RWPE2 (cell line): ENCODE measurements around the gene NKD2.

Experiments used
- ATAC-seq: fragments of 200-7000 bp; cut with Tn5 transposase; 3 replicates; pipeline ENCODE4 v1.9.1; 2021; ENCODE audit warnings: low read depth
- DNase-seq: peaks from one replicate; pipeline ENCODE4 v3.0.0-alpha.2; 2020; ENCODE audit warnings: low spot score
- H3K27ac ChIP-seq: fragments of 450-650 bp; 2 replicates; pipeline ENCODE4 v1.5.1; 2017; ENCODE audit warnings: mild to moderate bottlenecking; ENCODE audit not compliant: poor library complexity, severe bottlenecking
- H3K27me3 ChIP-seq: fragments of 250-450 bp; sonication (Bioruptor Pico); 2 replicates; pipeline ENCODE4 v1.5.1; 2021; ENCODE audit warnings: mild to moderate bottlenecking, moderate library complexity; ENCODE audit not compliant: insufficient read depth, poor library complexity, severe bottlenecking
- H3K36me3 ChIP-seq: fragments of 250-450 bp; sonication (Bioruptor Pico); 2 replicates; pipeline ENCODE4 v1.5.1; 2020; ENCODE audit warnings: low read depth, mild to moderate bottlenecking, moderate library complexity
- H3K4me1 ChIP-seq: fragments of 250-450 bp; sonication (Bioruptor Pico); 2 replicates; pipeline ENCODE4 v1.5.1; 2021; ENCODE audit warnings: mild to moderate bottlenecking, moderate library complexity; ENCODE audit not compliant: insufficient read depth, poor library complexity, severe bottlenecking
- H3K4me3 ChIP-seq: fragments of 250-450 bp; sonication (Bioruptor Pico); 2 replicates; pipeline ENCODE4 v1.5.1; 2021; ENCODE audit warnings: mild to moderate bottlenecking, moderate library complexity; ENCODE audit not compliant: severe bottlenecking
- H3K9me3 ChIP-seq: fragments of 250-450 bp; sonication (Bioruptor Pico); 2 replicates; pipeline ENCODE4 v1.5.1; 2021; ENCODE audit warnings: mild to moderate bottlenecking, moderate library complexity; ENCODE audit not compliant: severe bottlenecking
- TF ChIP-seq, protein P1 (sequence below): fragments of 450-650 bp; IDR thresholded peaks from one replicate; pipeline ENCODE4 v1.5.1; 2017; ENCODE audit warnings: mild to moderate bottlenecking, moderate library complexity; ENCODE audit not compliant: poor library complexity, severe bottlenecking

Gene NKD2

DNA sequence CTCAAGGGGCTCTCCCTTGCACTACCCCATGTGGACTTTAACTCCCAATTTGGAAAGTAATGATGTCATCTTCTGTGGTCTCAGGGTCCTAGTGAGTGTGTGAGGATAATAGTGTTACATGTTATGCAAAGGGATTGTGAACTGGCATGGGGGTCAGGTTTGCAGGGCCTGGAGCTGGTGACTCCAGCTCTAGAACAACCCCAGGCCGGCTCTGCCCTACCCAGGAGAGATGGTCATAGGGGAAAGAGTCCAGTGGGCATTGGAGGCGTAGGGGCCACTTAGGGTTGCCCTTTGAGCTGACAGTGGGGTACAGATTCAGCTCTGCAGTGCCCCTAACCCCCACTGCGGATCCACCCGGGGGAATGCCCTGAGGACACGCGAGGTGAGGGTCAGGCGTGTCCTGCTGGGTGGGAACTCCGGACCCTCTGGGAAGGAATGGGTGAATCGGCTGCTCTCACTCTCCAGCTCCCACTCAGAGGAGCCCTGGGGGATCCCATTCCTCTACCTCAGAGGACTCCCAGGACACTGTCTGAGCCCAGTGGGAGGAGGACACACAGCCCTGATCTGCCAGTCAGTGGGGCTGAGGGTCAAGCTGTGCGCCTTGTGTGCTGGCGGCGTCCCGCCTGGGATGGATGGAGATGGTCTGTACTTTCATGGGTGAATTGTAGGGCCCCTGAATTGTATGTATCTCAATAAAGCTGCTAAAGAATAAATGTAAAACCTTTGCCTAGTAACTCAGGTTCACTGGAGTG lies 2.5 kb upstream of the NKD2 start:
- H3K4me1 ChIP-seq, result peaks cover 14% of the 10 kb centered on the region
- peak; percentile 64 for DNase-seq
- H3K27me3 ChIP-seq, result peaks cover 86% of the 10 kb centered on the region

DNA sequence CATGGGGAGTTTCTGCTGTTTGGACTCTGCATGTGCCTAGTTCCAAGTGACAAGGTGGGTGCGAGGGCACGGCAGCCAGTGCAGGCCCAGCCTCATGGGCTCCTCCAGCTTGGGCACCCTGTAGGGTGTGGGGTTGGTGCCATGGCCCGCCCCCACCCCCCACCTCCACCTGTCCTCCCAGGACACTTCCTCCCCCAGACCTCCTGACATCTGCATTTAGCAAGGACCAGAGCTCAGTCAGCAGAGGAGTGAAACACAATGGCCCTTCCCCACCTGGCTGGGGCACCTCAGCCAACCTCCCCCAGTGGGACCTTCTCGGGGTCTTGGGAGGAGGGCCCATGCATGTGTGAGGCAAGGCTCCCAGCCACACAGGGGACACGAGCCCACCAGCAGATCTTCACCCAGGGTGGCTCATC lies 1.9 kb upstream of the NKD2 start:
- H3K27ac ChIP-seq, result no peak overlapping the region
- H3K4me3 ChIP-seq, result no peak overlapping the region
- H3K36me3 ChIP-seq, result no peaks in the 10 kb centered on the region
- ATAC-seq (no peak), DNase-seq (no peak)
- H3K27me3 ChIP-seq, result peaks cover 86% of the 10 kb centered on the region
- H3K4me1 ChIP-seq, result peaks cover 14% of the 10 kb centered on the region
- TF ChIP-seq, protein P1, sequence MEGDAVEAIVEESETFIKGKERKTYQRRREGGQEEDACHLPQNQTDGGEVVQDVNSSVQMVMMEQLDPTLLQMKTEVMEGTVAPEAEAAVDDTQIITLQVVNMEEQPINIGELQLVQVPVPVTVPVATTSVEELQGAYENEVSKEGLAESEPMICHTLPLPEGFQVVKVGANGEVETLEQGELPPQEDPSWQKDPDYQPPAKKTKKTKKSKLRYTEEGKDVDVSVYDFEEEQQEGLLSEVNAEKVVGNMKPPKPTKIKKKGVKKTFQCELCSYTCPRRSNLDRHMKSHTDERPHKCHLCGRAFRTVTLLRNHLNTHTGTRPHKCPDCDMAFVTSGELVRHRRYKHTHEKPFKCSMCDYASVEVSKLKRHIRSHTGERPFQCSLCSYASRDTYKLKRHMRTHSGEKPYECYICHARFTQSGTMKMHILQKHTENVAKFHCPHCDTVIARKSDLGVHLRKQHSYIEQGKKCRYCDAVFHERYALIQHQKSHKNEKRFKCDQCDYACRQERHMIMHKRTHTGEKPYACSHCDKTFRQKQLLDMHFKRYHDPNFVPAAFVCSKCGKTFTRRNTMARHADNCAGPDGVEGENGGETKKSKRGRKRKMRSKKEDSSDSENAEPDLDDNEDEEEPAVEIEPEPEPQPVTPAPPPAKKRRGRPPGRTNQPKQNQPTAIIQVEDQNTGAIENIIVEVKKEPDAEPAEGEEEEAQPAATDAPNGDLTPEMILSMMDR, result no peak
- H3K9me3 ChIP-seq, result no peaks in the 10 kb centered on the region

More for the DNA sequence above, 2.5 kb upstream of the NKD2 start:
- TF ChIP-seq, protein P1, result no peak
- H3K27ac ChIP-seq, result no peak overlapping the region
- H3K9me3 ChIP-seq, result no peaks in the 10 kb centered on the region
- H3K36me3 ChIP-seq, result no peaks in the 10 kb centered on the region
- H3K4me3 ChIP-seq, result no peak overlapping the region
- no peak for ATAC-seq

DNA sequence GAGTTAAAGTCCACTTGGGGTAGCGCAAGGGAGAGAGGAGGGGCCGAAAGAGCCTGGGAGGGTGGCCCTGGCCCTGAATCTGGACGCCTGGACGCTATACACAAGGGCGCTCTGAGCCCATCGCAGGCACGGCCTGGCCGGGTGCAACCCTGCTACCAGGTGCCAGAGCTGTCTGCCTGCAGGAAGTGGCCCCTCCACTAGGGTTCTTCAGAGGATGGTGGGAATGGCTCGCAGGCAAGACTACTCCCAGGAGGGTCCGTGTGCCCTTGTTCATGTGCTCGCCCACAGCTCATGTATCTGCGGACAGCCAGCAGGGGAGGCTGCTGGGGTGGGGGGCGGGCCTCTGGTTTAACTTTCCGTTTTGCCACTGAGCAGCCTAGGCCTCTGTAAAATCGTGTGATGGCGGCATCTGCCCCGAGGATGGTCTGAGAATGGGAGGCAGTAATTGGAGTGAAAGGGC lies 1.4 kb upstream of the NKD2 start:
- TF ChIP-seq, protein P1, result no peak
- no peak for DNase-seq
- Histone ChIP-seq H3K9me3 (no peaks in the 10 kb centered on the region), H3K4me3 (no peak overlapping the region), H3K4me1 (peaks cover 14% of the 10 kb centered on the region), H3K27ac (no peak overlapping the region), H3K27me3 (peaks cover 86% of the 10 kb centered on the region), H3K36me3 (no peaks in the 10 kb centered on the region)
- ATAC-seq, result no peak

DNA sequence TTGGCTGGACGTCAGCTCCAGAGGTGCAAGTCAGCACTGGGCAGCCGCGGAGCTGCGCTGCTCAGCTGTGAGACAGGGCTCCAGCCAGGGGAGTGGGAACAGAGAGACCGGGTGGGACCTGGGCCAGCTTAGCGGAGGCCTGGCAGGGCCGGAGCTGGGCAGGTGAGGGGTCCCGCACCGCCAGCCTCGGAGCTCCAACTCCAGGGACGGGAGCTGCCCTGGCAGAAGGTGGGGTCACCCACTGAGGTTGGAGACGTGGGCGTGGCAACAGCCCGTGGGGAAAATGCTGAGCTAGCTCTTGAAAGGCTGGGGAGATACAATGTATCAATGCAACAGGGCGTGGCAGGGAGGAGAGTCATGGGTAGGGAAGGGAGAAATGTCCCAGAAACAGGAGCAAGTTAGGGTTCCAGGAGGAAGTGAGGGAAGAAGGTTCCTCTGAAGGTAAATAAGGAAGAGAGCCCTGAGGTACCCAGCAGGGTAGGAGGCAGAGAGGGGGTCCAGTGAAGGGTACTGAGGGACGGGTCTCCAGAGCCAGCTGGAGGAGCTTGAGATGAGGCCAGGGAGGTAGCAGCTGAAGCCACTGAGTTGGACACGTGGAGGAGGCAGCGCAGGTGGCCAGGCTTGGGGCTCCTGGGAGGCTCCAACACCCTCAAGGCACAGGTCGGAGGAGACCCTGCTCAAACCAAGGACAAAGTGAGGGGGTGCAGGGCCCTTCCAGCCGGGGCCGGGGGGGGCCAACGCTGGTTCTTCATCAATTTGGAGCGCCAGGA lies 736 bp upstream of the NKD2 start:
- H3K27me3 ChIP-seq, result peaks cover 88% of the 10 kb centered on the region
- H3K36me3 ChIP-seq, result no peaks in the 10 kb centered on the region
- no peaks in the 10 kb centered on the region for H3K9me3 ChIP-seq
- DNase-seq (peak; percentile 64), ATAC-seq (no peak)
- TF ChIP-seq, protein P1, result no peak
- H3K27ac ChIP-seq, result no peak overlapping the region
- H3K4me1 ChIP-seq, result peaks cover 14% of the 10 kb centered on the region
- no peak overlapping the region for H3K4me3 ChIP-seq
